Ascending aorta (tissue), 2 donors: ENCODE measurements around the gene OR56B1. TPM values are rescaled to one million over a fixed set of nuclear protein-coding genes. Genes with fewer than 3 reads are reported as not detected.
"Not testable (repeated sequence)": the region's sequence is repeated elsewhere in the genome, so short reads cannot be mapped to it uniquely, and the experiment has no call there.

ENCODE experiments used
- DNase-seq, 2 donors: peaks; one replicate each; pipeline ENCODE4 v3.0.0-alpha.2; 2019; ENCODE audit warnings: low spot score in 2 of 2
- H3K27ac ChIP-seq, 2 donors: fragments of 200-600 bp; sonication (generic); one replicate each; pipeline ENCODE4 v1.5.1; 2016 to 2017; ENCODE audit warnings: mild to moderate bottlenecking in 1 of 2
- H3K27me3 ChIP-seq: fragments of 200-600 bp; sonication (generic); one replicate; pipeline ENCODE4 v1.5.1; 2017
- H3K36me3 ChIP-seq, 2 donors: fragments of 200-600 bp; sonication (generic); one replicate each; pipeline ENCODE4 v1.5.1; 2016
- H3K4me1 ChIP-seq, 2 donors: fragments of 200-600 bp; sonication (generic); one replicate each; pipeline ENCODE4 v1.5.1; 2016 to 2017; ENCODE audit warnings: mild to moderate bottlenecking in 1 of 2
- H3K4me3 ChIP-seq, 2 donors: fragments of 200-600 bp; sonication (generic); one replicate each; pipeline ENCODE4 v1.5.1; 2016 to 2017; ENCODE audit warnings: mild to moderate bottlenecking in 1 of 2
- H3K9me3 ChIP-seq, 2 donors: fragments of 200-600 bp; sonication (generic); one replicate each; pipeline ENCODE4 v1.5.1; 2016
- CTCF ChIP-seq, 3 experiments: fragments of 200-600 bp in 2 of 3; fragments of 450-650 bp in 1 of 3; sonication (generic) in 2 of 3; IDR thresholded peaks; one replicate each; pipeline ENCODE4 v1.5.1; 2016 to 2019; ENCODE audit warnings: antibody characterized with exemption in 3 of 3, mild to moderate bottlenecking in 1 of 3, moderate library complexity in 1 of 3
- intact Hi-C: fragments of 100-400 bp; cut with DNase I; formaldehyde crosslinking; loops from one replicate; pipeline ENCODE4 v1.15.1; 2023
- total RNA-seq: library from RNA; depleted of rRNA; stranded (reverse); fragments of >200 nt; gene quantifications from one replicate; pipeline ENCODE4 v1.1.0, GENCODE V29; 2016

Gene OR56B1, protein sequence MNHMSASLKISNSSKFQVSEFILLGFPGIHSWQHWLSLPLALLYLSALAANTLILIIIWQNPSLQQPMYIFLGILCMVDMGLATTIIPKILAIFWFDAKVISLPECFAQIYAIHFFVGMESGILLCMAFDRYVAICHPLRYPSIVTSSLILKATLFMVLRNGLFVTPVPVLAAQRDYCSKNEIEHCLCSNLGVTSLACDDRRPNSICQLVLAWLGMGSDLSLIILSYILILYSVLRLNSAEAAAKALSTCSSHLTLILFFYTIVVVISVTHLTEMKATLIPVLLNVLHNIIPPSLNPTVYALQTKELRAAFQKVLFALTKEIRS
- total RNA-seq: not detected

GRCh38 chr11:5736396-5736795, at the start of gene OR56B1:
OR56B1 (plus strand) TSS chr11:5736448; CDS start chr11:5736517, 69 bp downstream.
- H3K36me3 ChIP-seq: no peaks in the 10 kb centered on the region
- DNase-seq: no peak
- H3K4me1 ChIP-seq: no peaks in the 10 kb centered on the region
- no peak for TF ChIP-seq CTCF (IDR thresholded peaks at IDR 0.05)
- no peak within 1 kb of the TSS for H3K27ac ChIP-seq
- peaks cover 0 to 1% of the 10 kb centered on the region in 2 donors for H3K9me3 ChIP-seq
- intact Hi-C loops: no loop called here
- no peak within 1 kb of the TSS for H3K4me3 ChIP-seq
- no peaks in the 10 kb centered on the region for H3K27me3 ChIP-seq

DNA sequence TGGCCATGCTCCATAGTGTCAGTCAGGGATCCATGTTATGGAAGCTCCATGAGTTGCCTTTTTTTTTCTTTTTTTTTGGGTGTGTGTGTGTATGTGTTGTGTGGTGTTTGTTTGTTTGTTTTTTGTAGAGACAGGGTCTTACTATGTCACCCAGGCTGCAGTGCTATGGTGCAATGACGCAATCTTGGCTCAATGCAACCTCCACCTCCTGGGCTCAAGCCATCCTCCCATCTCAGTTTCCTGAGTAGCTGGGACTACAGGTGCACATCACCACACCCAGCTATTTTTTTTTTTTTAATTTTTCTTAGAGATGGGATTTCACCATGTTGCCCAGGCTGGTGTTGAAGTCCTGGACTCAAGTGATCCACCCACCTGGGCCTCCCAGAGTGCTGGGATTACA, 47.8 kb upstream of the OR56B1 start:
- Histone ChIP-seq H3K27ac (peak overlapping the region; percentile 82 to 87), H3K9me3 (no peaks in the 10 kb centered on the region), H3K4me1 (peaks cover 3 to 17% of the 10 kb centered on the region in 2 donors), H3K4me3 (no peak overlapping the region), H3K27me3 (no peaks in the 10 kb centered on the region), H3K36me3 (no peaks in the 10 kb centered on the region)
- no peak for DNase-seq
- TF ChIP-seq CTCF (IDR thresholded peaks at IDR 0.05): no peak
- intact Hi-C loops: loop anchor here (5.0 to 10.0 kb wide), 4 partner anchors 119 to 1081 kb away; partner anchors contain the start of genes CAVIN3, CNGA4, OR52N2 and TRIM68

- intact Hi-C loops: loop anchor here (5.0 to 10.0 kb wide), 4 partner anchors 118 to 1082 kb away; partner anchors contain the start of genes CAVIN3, CNGA4, OR52N2 and TRIM68
- peak; percentile 16 to 69 for DNase-seq
- H3K9me3 ChIP-seq: no peaks in the 10 kb centered on the region
These were observed 46.7 kb upstream of the OR56B1 start, which contains the start of gene TRIM22 for GRCh38 chr11:5689551-5689983. TRIM22 (plus strand) TSS chr11:5689790; CDS start chr11:5696233, 6,443 bp downstream.

GRCh38 chr11:5690216-5690615, 46.0 kb upstream of the OR56B1 start:
- Histone ChIP-seq H3K27ac (peak overlapping the region; percentile 82 to 87), H3K4me3 (peak overlapping the region; percentile 48 to 63), H3K27me3 (no peaks in the 10 kb centered on the region), H3K36me3 (no peaks in the 10 kb centered on the region), H3K9me3 (no peaks in the 10 kb centered on the region), H3K4me1 (peaks cover 3 to 20% of the 10 kb centered on the region in 2 donors)
- TF ChIP-seq CTCF (IDR thresholded peaks at IDR 0.05): no peak
- intact Hi-C loops: loop anchor here (10.0 kb wide), 2 partner anchors 995 to 1825 kb away; partner anchors contain the start of genes MRPL17 and PPFIBP2
- DNase-seq: no peak

More at GRCh38 chr11:5689551-5689983, 46.7 kb upstream of the OR56B1 start, which contains the start of gene TRIM22:
- H3K4me1 ChIP-seq: peaks cover 3 to 20% of the 10 kb centered on the region in 2 donors
- TF ChIP-seq CTCF (IDR thresholded peaks at IDR 0.05): no peak
- H3K4me3 ChIP-seq: peak within 1 kb of the TSS; percentile 48 to 63
- H3K27me3 ChIP-seq: no peaks in the 10 kb centered on the region
- H3K36me3 ChIP-seq: no peaks in the 10 kb centered on the region
- H3K27ac ChIP-seq: peak within 1 kb of the TSS; percentile 82 to 87

GRCh38 chr11:5690736-5691135, 45.5 kb upstream of the OR56B1 start:
- Histone ChIP-seq H3K4me3 (peak overlapping the region; percentile 48 to 63), H3K9me3 (no peaks in the 10 kb centered on the region), H3K4me1 (peaks cover 0 to 17% of the 10 kb centered on the region in 2 donors), H3K36me3 (no peaks in the 10 kb centered on the region), H3K27me3 (no peaks in the 10 kb centered on the region), H3K27ac (peak overlapping the region; percentile 82 to 87)
- intact Hi-C loops: loop anchor here (10.0 kb wide), 2 partner anchors 994 to 1824 kb away; partner anchors contain the start of genes MRPL17 and PPFIBP2
- TF ChIP-seq CTCF (IDR thresholded peaks at IDR 0.05): no peak
- DNase-seq: no peak

DNA sequence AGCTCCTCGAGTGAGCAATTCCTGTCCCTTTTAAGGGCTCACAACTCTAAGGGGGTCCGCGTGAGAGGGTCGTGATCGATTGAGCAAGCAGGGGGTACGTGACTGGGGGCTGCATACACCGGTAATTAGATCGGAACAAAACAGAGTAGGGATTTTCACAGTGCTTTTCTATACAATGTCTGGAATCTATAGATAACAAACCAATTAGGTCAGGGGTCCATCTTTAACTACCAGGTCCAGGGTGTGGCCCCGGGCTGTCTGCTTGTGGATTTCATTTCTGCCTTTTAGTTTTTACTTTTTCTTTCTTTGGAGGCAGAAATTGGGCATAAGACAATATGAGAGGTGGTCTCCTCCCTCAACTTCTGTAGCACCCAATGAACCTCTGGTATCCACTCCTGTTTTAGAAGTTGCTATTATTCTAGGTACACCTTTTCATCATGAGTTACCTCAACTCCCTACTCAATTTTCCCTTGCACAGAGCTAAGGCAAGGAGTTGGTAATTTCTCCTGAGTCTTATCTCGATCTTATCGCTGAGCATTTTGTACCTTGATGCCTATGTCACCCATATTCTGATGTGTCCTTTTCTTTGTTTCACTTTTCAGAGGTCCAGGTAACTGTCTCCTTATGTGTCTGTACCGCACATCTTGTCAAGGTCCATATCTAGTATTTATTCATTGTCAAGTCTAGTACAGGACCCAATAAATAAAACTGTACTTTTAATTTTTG, 44.8 kb upstream of the OR56B1 start:
- not testable (repeated sequence) for H3K9me3 ChIP-seq, DNase-seq, H3K27me3 ChIP-seq, H3K36me3 ChIP-seq
- peak overlapping the region; percentile 82 to 87 for H3K27ac ChIP-seq
- intact Hi-C loops: loop anchor here (10.0 kb wide), 2 partner anchors 993 to 1823 kb away; partner anchors contain the start of genes MRPL17 and PPFIBP2
- peak overlapping the region; percentile 48 to 63 for H3K4me3 ChIP-seq
- peaks cover 0 to 17% of the 10 kb centered on the region in 2 donors for H3K4me1 ChIP-seq
